Caco-2 (cell line): ENCODE measurements around the gene PTEN. TPM values are rescaled to one million over a fixed set of nuclear protein-coding genes. Genes with fewer than 3 reads are reported as not detected.

ENCODE experiments used
- BruUV-seq: library from RNA; stranded (reverse); fragments of 400-500 nt; replicated peaks from 2 replicates; lab custom pipeline; 2021; lab: Mats Ljungman, UMichigan
- CTCF ChIA-PET: fragments of 300-600 bp; sonication (Branson Sonifier 250); formaldehyde crosslinking; loops from one replicate; lab custom pipeline; 2022; ENCODE audit warnings: antibody characterized with exemption; lab: Charles Lee
- POLR2A ChIA-PET: fragments of 300-600 bp; sonication (Branson Sonifier 250); formaldehyde crosslinking; loops from one replicate; lab custom pipeline; 2022; ENCODE audit warnings: antibody characterized with exemption; lab: Charles Lee
- DNase-seq, 2 experiments: peaks; one replicate each; pipeline versions ENCODE4 v3.0.0 to v3.0.0-alpha.2; 2020 to 2022
- H3K27me3 ChIP-seq: replicated peaks from 2 replicates; pipeline ENCODE4 v1.6.0; 2011; ENCODE audit warnings: low read length; ENCODE audit not compliant: control insufficient read depth, insufficient read depth
- H3K36me3 ChIP-seq: 2 replicates; pipeline ENCODE4 v1.5.1; 2011; ENCODE audit warnings: low read length; ENCODE audit not compliant: control insufficient read depth, insufficient read depth
- H3K4me1 ChIP-seq: fragments of 250-450 bp; sonication (Bioruptor Pico); 2 replicates; pipeline ENCODE4 v1.5.1; 2020; ENCODE audit warnings: mild to moderate bottlenecking
- H3K4me3 ChIP-seq: 2 replicates; pipeline ENCODE4 v1.5.1; 2011; ENCODE audit warnings: low read depth, mild to moderate bottlenecking, control low read depth, low read length
- H3K9me3 ChIP-seq: fragments of 250-450 bp; sonication (Bioruptor Pico); 2 replicates; pipeline ENCODE4 v1.5.1; 2020; ENCODE audit warnings: mild to moderate bottlenecking, moderate library complexity
- H3K27ac Mint-ChIP-seq: one replicate; pipeline ENCODE4 v1.8.0; 2022; ENCODE audit warnings: mixed read lengths; ENCODE audit not compliant: unreplicated experiment
- H3K27me3 Mint-ChIP-seq: one replicate; pipeline ENCODE4 v1.8.0; 2022; ENCODE audit warnings: mixed read lengths; ENCODE audit not compliant: insufficient read depth, unreplicated experiment
- H3K36me3 Mint-ChIP-seq: one replicate; pipeline ENCODE4 v1.8.0; 2022; ENCODE audit warnings: mild to moderate bottlenecking, mixed read lengths; ENCODE audit not compliant: insufficient read depth, unreplicated experiment
- H3K4me1 Mint-ChIP-seq: one replicate; pipeline ENCODE4 v1.8.0; 2022; ENCODE audit warnings: low read depth, mixed read lengths; ENCODE audit not compliant: unreplicated experiment
- H3K4me3 Mint-ChIP-seq: one replicate; pipeline ENCODE4 v1.8.0; 2022; ENCODE audit warnings: mild to moderate bottlenecking, moderate library complexity, mixed read lengths; ENCODE audit not compliant: unreplicated experiment
- H3K9me3 Mint-ChIP-seq: one replicate; pipeline ENCODE4 v1.8.0; 2022; ENCODE audit warnings: mixed read lengths; ENCODE audit not compliant: unreplicated experiment
- intact Hi-C: fragments of 100-400 bp; cut with micrococcal nuclease; formaldehyde crosslinking; loops from one replicate; pipeline ENCODE4 v1.10.0; 2022; ENCODE audit not compliant: unreplicated experiment
- total RNA-seq: library from RNA; stranded (reverse); gene quantifications from 2 replicates; pipeline ENCODE4 v1.2.3, GENCODE V29; 2022
- TF ChIP-seq, protein P1 (sequence below), 2 experiments: fragments of 200-600 bp in 1 of 2; IDR thresholded peaks; 1 replicate in 1 of 2; 2 replicates in 1 of 2; pipeline versions ENCODE4 v1.5.1 to v1.8.0; 2011 to 2022; ENCODE audit warnings: antibody characterized with exemption in 1 of 2, control low read depth in 1 of 2, inconsistent platforms in 1 of 2, low read depth in 1 of 2, low read length in 1 of 2, mild to moderate bottlenecking in 1 of 2, moderate library complexity in 1 of 2; ENCODE audit not compliant: insufficient read depth in 1 of 2, severe bottlenecking in 1 of 2, unreplicated experiment in 1 of 2

The PTEN gene
- total RNA-seq, 1 experiment from 2014 or later, result 56.3 TPM

DNA sequence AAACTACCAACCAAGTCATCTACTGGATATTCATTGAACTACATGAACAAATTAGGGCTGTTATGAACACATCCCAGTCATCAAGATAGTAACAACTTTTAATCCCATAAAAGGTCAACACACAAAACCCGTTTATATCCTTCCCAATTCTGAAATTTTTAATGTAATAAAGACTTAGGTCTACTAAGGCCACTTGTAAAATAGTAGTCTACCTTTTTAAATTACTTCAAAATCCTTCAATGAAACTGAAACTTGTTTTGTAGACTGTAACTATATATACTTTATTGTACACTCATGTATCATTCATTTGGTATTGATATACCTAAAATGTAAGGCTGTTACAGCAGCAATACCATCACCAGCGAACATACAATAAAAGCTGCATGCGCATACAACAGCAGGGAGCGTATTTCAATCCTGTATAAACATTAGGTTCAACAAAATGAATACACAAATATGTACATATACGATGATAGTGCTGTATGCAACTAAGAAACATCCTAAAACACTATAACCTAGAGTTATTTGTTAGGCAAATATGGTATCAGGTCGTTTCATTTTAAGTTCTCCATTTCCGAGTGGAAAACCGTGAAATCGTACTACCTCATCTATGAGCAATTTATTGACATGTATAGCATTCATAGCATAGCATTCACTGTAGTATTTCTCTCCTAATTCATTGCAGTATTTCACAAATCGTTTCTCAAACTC is 46.4 kb upstream of the PTEN start:
- no peaks in the 10 kb centered on the region for H3K36me3 ChIP-seq
- no TSS peak for BruUV-seq
- Mint-ChIP-seq H3K4me1 (peaks cover 17% of the 10 kb centered on the region), H3K27me3 (no peaks in the 10 kb centered on the region), H3K9me3 (no peaks in the 10 kb centered on the region), H3K4me3 (peak overlapping the region; percentile 99), H3K36me3 (peaks cover 9% of the 10 kb centered on the region), H3K27ac (peak overlapping the region; percentile 96)
- no peaks in the 10 kb centered on the region for H3K27me3 ChIP-seq
- TF ChIP-seq, protein P1, sequence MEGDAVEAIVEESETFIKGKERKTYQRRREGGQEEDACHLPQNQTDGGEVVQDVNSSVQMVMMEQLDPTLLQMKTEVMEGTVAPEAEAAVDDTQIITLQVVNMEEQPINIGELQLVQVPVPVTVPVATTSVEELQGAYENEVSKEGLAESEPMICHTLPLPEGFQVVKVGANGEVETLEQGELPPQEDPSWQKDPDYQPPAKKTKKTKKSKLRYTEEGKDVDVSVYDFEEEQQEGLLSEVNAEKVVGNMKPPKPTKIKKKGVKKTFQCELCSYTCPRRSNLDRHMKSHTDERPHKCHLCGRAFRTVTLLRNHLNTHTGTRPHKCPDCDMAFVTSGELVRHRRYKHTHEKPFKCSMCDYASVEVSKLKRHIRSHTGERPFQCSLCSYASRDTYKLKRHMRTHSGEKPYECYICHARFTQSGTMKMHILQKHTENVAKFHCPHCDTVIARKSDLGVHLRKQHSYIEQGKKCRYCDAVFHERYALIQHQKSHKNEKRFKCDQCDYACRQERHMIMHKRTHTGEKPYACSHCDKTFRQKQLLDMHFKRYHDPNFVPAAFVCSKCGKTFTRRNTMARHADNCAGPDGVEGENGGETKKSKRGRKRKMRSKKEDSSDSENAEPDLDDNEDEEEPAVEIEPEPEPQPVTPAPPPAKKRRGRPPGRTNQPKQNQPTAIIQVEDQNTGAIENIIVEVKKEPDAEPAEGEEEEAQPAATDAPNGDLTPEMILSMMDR (IDR thresholded peaks at IDR 0.05; ENCODE audit: insufficient read depth in 1 of 2, low read depth in 1 of 2, low read length in 1 of 2, severe bottlenecking in 1 of 2, unreplicated experiment in 1 of 2), result no peak
- intact Hi-C loops, result no loop called here
- no peaks in the 10 kb centered on the region for H3K9me3 ChIP-seq
- POLR2A ChIA-PET, result interaction anchor here (1.0 to 1.8 kb wide), 2 partner anchors 13 to 45 kb away, joined by 4 to 15 read pairs; no protein-coding TSS in a partner anchor
- CTCF ChIA-PET, result interaction anchor here (1.4 to 2.1 kb wide), 2 partner anchors 46 to 297 kb away, joined by 4 read pairs; partner anchors contain the start of genes KLLN and PTEN
- no peak for DNase-seq
- H3K4me1 ChIP-seq, result peaks cover 24% of the 10 kb centered on the region
- H3K4me3 ChIP-seq, result peak overlapping the region; percentile 66

DNA sequence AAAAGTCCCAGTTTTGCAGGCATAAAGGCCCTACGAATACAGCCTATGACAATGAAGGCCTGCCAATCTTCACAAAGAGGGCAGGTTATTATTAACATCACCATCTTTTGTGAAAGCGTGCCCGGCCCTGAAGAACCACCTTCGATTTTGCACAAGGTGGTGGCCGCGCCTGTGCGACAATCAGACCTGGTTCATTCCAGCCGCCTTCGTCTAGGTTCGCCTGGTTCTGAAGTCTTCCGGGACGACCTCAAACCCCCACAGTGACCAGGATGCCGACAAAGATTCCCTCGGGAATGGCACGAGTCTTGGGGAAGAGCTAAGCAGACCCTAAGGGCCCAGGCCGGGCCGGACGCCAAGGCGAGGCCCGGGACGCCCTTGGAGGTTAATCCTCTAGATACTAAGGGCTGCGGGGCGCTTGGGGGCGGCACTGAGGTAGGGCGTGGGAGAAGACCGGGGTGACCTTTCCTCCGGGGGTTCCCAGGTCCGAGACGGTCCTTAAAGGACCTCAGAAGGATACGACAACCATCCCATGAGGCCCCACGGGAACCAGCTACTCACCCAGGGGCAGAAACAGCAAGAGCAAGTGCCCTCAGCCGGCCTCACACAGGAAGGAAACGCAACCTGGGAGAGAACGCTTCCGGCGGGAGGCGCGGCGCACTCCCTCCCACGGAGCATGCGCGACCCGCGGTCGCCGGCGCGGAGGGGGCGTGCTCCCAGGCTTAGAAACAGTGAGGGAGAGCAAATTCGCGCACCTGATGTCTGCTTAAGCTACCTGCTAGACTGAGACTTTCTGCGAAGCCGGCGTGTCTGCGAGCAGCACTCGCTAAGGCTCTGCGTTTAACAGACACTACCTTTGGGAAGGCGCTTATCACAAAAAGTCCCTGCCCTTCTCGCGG is 45.6 kb upstream of the PTEN start, which contains the start of gene ATAD1:
TSS of gene ATAD1 (minus strand) at position 618 of the 896 bp plus-strand sequence. CDS start 3,627 bp downstream, outside the sequence.
- no peaks in the 10 kb centered on the region for H3K36me3 ChIP-seq
- H3K4me3 ChIP-seq, result peak within 1 kb of the TSS; percentile 66
- intact Hi-C loops, result loop anchor here (1.0 to 2.0 kb wide), 2 partner anchors 24 to 45 kb away; partner anchors contain the start of genes KLLN and PTEN
- peaks cover 17% of the 10 kb centered on the region for H3K4me1 Mint-ChIP-seq
- POLR2A ChIA-PET, result interaction anchor here (1.0 to 1.8 kb wide), 3 partner anchors 14 to 44 kb away, joined by 4 to 15 read pairs (median 4); no protein-coding TSS in a partner anchor
- peak; percentile 91 to 92 for DNase-seq
- no peaks in the 10 kb centered on the region for H3K27me3 ChIP-seq
- peaks cover 5% of the 10 kb centered on the region for H3K36me3 Mint-ChIP-seq
- no peaks in the 10 kb centered on the region for H3K9me3 ChIP-seq
- H3K9me3 Mint-ChIP-seq, result no peaks in the 10 kb centered on the region
- peak within 1 kb of the TSS; percentile 99 for H3K4me3 Mint-ChIP-seq
- TF ChIP-seq, protein P1 (IDR thresholded peaks at IDR 0.05; ENCODE audit: insufficient read depth in 1 of 2, low read depth in 1 of 2, low read length in 1 of 2, severe bottlenecking in 1 of 2, unreplicated experiment in 1 of 2), result peak in 1 of 2 experiments; percentile 30
- CTCF ChIA-PET, result interaction anchor here (0.5 to 2.1 kb wide), 4 partner anchors 45 to 569 kb away, joined by 3 to 5 read pairs (median 4); partner anchors contain the start of genes KLLN and PTEN
- peak within 1 kb of the TSS; percentile 96 for H3K27ac Mint-ChIP-seq
- H3K27me3 Mint-ChIP-seq, result no peaks in the 10 kb centered on the region
- no TSS peak for BruUV-seq
- peaks cover 24% of the 10 kb centered on the region for H3K4me1 ChIP-seq
